Vagina (tissue), 2 donors: ENCODE measurements around the gene EDC4.

Experiments
- CTCF ChIP-seq, 3 experiments: fragments of 450-650 bp in 2 of 3; fragments of 200-600 bp in 1 of 3; sonication (generic) in 1 of 3; IDR thresholded peaks; one replicate each; pipeline ENCODE4 v1.5.1; 2017 to 2019; ENCODE audit warnings: antibody characterized with exemption in 3 of 3, mild to moderate bottlenecking in 2 of 3, moderate library complexity in 2 of 3
- POLR2A ChIP-seq, 2 donors: fragments of 450-650 bp; IDR thresholded peaks; one replicate each; pipeline ENCODE4 v1.6.1; 2017; ENCODE audit warnings: antibody characterized with exemption in 2 of 2, mild to moderate bottlenecking in 2 of 2, moderate library complexity in 2 of 2

GRCh38 chr16:67841816-67842508, 30.9 kb upstream of the EDC4 start, which contains the start of gene THAP11:
- TF ChIP-seq POLR2A (IDR thresholded peaks at IDR 0.05) (peak in 1 of 2 donors; percentile 72), CTCF (IDR thresholded peaks at IDR 0.05) (peak; percentile 58 to 94 (median 77))
